Glutamatergic neuron (in vitro differentiated cells): ENCODE measurements around the gene NTSR1. TPM values are rescaled to one million over a fixed set of nuclear protein-coding genes. Genes with fewer than 3 reads are reported as not detected.

Source experiments
- DNase-seq: peaks from one replicate; pipeline ENCODE4 v3.0.0; 2022
- H3K27ac Mint-ChIP-seq: one replicate; pipeline ENCODE4 v1.8.0; 2020; ENCODE audit warnings: mild to moderate bottlenecking, mixed read lengths, inconsistent platforms; ENCODE audit not compliant: unreplicated experiment
- H3K27me3 Mint-ChIP-seq: one replicate; pipeline ENCODE4 v1.8.0; 2020; ENCODE audit warnings: mild to moderate bottlenecking, moderate library complexity, mixed read lengths, inconsistent platforms; ENCODE audit not compliant: unreplicated experiment
- H3K36me3 Mint-ChIP-seq: one replicate; pipeline ENCODE4 v1.8.0; 2020; ENCODE audit warnings: mild to moderate bottlenecking, mixed read lengths, inconsistent platforms; ENCODE audit not compliant: unreplicated experiment
- H3K4me1 Mint-ChIP-seq: one replicate; pipeline ENCODE4 v1.8.0; 2020; ENCODE audit warnings: mild to moderate bottlenecking, low read depth, mixed read lengths, inconsistent platforms; ENCODE audit not compliant: unreplicated experiment
- H3K4me3 Mint-ChIP-seq: one replicate; pipeline ENCODE4 v1.8.0; 2020; ENCODE audit warnings: mild to moderate bottlenecking, mixed read lengths, inconsistent platforms; ENCODE audit not compliant: unreplicated experiment
- H3K9me3 Mint-ChIP-seq: one replicate; pipeline ENCODE4 v1.8.0; 2020; ENCODE audit warnings: mild to moderate bottlenecking, moderate library complexity, mixed read lengths, inconsistent platforms; ENCODE audit not compliant: unreplicated experiment
- total RNA-seq: library from RNA; stranded (reverse); fragmentation: NEBNext Ultra II Directional; extraction: Animal tissue kit (Norgen Biotek cat#: 25700); gene quantifications from one replicate; pipeline ENCODE4 v1.2.1, GENCODE V29; 2021; ENCODE audit not compliant: unreplicated experiment
- TF ChIP-seq, protein P1 (sequence below): fragments of 200-600 bp; sonication (generic); IDR thresholded peaks from one replicate; pipeline ENCODE4 v1.5.0; 2021; ENCODE audit not compliant: partially characterized antibody, unreplicated experiment

The NTSR1 gene
- total RNA-seq, 1 donor from 2014 or later = 4.0 TPM

- peak overlapping the region; percentile 75 for H3K27ac Mint-ChIP-seq
- no peak for DNase-seq
- no peak overlapping the region for H3K4me3 Mint-ChIP-seq
- TF ChIP-seq, protein P1, sequence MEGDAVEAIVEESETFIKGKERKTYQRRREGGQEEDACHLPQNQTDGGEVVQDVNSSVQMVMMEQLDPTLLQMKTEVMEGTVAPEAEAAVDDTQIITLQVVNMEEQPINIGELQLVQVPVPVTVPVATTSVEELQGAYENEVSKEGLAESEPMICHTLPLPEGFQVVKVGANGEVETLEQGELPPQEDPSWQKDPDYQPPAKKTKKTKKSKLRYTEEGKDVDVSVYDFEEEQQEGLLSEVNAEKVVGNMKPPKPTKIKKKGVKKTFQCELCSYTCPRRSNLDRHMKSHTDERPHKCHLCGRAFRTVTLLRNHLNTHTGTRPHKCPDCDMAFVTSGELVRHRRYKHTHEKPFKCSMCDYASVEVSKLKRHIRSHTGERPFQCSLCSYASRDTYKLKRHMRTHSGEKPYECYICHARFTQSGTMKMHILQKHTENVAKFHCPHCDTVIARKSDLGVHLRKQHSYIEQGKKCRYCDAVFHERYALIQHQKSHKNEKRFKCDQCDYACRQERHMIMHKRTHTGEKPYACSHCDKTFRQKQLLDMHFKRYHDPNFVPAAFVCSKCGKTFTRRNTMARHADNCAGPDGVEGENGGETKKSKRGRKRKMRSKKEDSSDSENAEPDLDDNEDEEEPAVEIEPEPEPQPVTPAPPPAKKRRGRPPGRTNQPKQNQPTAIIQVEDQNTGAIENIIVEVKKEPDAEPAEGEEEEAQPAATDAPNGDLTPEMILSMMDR = no peak
- no peaks in the 10 kb centered on the region for H3K36me3 Mint-ChIP-seq
- peaks cover 11% of the 10 kb centered on the region for H3K9me3 Mint-ChIP-seq
- peaks cover 19% of the 10 kb centered on the region for H3K4me1 Mint-ChIP-seq
- H3K27me3 Mint-ChIP-seq = peaks cover 16% of the 10 kb centered on the region
Measured at GRCh38 chr20:62774762-62775161, 66.1 kb downstream of the NTSR1 start.

GRCh38 chr20:62775206-62775605 is 66.6 kb downstream of the NTSR1 start:
- Mint-ChIP-seq H3K36me3 (no peaks in the 10 kb centered on the region), H3K4me1 (peaks cover 19% of the 10 kb centered on the region), H3K27me3 (peaks cover 16% of the 10 kb centered on the region), H3K9me3 (peaks cover 12% of the 10 kb centered on the region), H3K4me3 (no peak overlapping the region), H3K27ac (no peak overlapping the region)
- DNase-seq = no peak
- TF ChIP-seq, protein P1 = no peak

- peaks cover 16% of the 10 kb centered on the region for H3K27me3 Mint-ChIP-seq
- no peaks in the 10 kb centered on the region for H3K36me3 Mint-ChIP-seq
- no peak for DNase-seq
- peaks cover 17% of the 10 kb centered on the region for H3K9me3 Mint-ChIP-seq
- TF ChIP-seq, protein P1 = no peak
- no peak overlapping the region for H3K4me3 Mint-ChIP-seq
- peaks cover 23% of the 10 kb centered on the region for H3K4me1 Mint-ChIP-seq
- no peak overlapping the region for H3K27ac Mint-ChIP-seq
Measured at GRCh38 chr20:62776035-62776691, 67.5 kb downstream of the NTSR1 start.

GRCh38 chr20:62776692-62777527 is 68.3 kb downstream of the NTSR1 start:
- peaks cover 16% of the 10 kb centered on the region for H3K27me3 Mint-ChIP-seq
- H3K4me1 Mint-ChIP-seq = peaks cover 23% of the 10 kb centered on the region
- DNase-seq = no peak
- TF ChIP-seq, protein P1 = no peak
- no peak overlapping the region for H3K4me3 Mint-ChIP-seq
- H3K27ac Mint-ChIP-seq = peak overlapping the region; percentile 59
- H3K36me3 Mint-ChIP-seq = no peaks in the 10 kb centered on the region
- peaks cover 15% of the 10 kb centered on the region for H3K9me3 Mint-ChIP-seq

DNA sequence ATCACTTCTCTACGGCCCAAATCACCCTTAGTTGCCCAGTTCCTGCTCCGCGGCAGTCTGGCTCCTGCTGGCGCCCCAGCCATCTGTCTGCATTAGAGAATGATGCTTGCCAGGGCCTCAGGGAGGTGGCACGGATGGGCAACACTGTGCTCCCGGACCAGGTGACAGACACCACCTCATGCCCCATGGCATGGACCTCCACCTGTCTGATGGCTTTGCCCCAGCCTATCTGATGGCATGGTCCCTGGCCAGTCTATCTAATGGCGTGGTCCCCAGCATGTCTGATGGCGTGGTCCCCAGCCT is 68.8 kb downstream of the NTSR1 start:
- no peak overlapping the region for H3K27ac Mint-ChIP-seq
- H3K9me3 Mint-ChIP-seq = peaks cover 16% of the 10 kb centered on the region
- DNase-seq = no peak
- H3K4me1 Mint-ChIP-seq = peaks cover 24% of the 10 kb centered on the region
- peaks cover 15% of the 10 kb centered on the region for H3K27me3 Mint-ChIP-seq
- H3K36me3 Mint-ChIP-seq = no peaks in the 10 kb centered on the region
- H3K4me3 Mint-ChIP-seq = no peak overlapping the region
- TF ChIP-seq, protein P1 = no peak
